Measurements from ENCODE around the gene CRYZL1. TPM values are rescaled to one million over a fixed set of nuclear protein-coding genes. Genes with fewer than 3 reads are reported as not detected.
A peak's percentile ranks its signal among the peaks of the same experiment; 100 is the strongest.

Gene CRYZL1
- polyA plus RNA-seq, 1 donor (not counting 4 experiments of a cell fraction or from before 2014, with no cell fraction given) = 48.9 TPM

- no peak for TF ChIP-seq EZH2 (IDR thresholded peaks at IDR 0.05; ENCODE audit: low read length)
- TF ChIP-seq CTCF (optimal IDR thresholded peaks at IDR 0.05 in 1 of 3, IDR thresholded peaks at IDR 0.05 in 1 of 3, conservative IDR thresholded peaks at IDR 0.05 in 1 of 3; ENCODE audit: extremely low read depth in 1 of 3, insufficient read depth in 2 of 3, low read length in 3 of 3) = no peak
- H3K9ac ChIP-seq (ENCODE audit: control insufficient read depth, extremely low read depth, insufficient read depth, low read length) = no peak overlapping the region
- H4K20me1 ChIP-seq (ENCODE audit: control insufficient read depth, extremely low read depth, insufficient read depth, low read length) = no peaks in the 10 kb centered on the region
- H3K27ac ChIP-seq (ENCODE audit: control insufficient read depth, insufficient read depth, low read length) = no peak overlapping the region
- H3K9me3 ChIP-seq (ENCODE audit: control insufficient read depth, low read depth, low read length) = no peaks in the 10 kb centered on the region
- H3K4me1 ChIP-seq (ENCODE audit: control insufficient read depth, extremely low read depth, insufficient read depth, low read length) = peaks cover 8% of the 10 kb centered on the region
- H3K4me2 ChIP-seq (ENCODE audit: control insufficient read depth, extremely low read depth, insufficient read depth, low read depth, low read length) = no peak overlapping the region
- DNase-seq (ENCODE audit: low read depth, low spot score) (no peak), FAIRE-seq (no peak)
- no peaks in the 10 kb centered on the region for H3K36me3 ChIP-seq (ENCODE audit: control insufficient read depth in 2 of 2, extremely low read depth in 1 of 2, insufficient read depth in 2 of 2, low read length in 2 of 2)
- no peaks in the 10 kb centered on the region for H3K27me3 ChIP-seq (ENCODE audit: control insufficient read depth, extremely low read depth, insufficient read depth, low read length)
- H3K9me1 ChIP-seq (ENCODE audit: control insufficient read depth, extremely low read depth, insufficient read depth, low read length) = no peaks in the 10 kb centered on the region
- peaks cover 82% of the 10 kb centered on the region for H3K79me2 ChIP-seq (ENCODE audit: control insufficient read depth, insufficient read depth, low read length)
- dilution Hi-C loops (cut with MboI; ENCODE audit: extremely low pct_ligation_motif_present, low sequenced_read_pairs) = no loop called here
- H3K4me3 ChIP-seq (ENCODE audit: control insufficient read depth in 2 of 3, extremely low read depth in 1 of 3, insufficient read depth in 2 of 3, low read depth in 1 of 3, low read length in 3 of 3) = no peak overlapping the region
- H2AFZ ChIP-seq (ENCODE audit: control insufficient read depth, low read length) = no peak overlapping the region
Observed at GRCh38 chr21:33673473-33673872, 31.9 kb upstream of the CRYZL1 start.

GRCh38 chr21:33670076-33670978 is 28.8 kb upstream of the CRYZL1 start:
- DNase-seq (ENCODE audit: low read depth, low spot score) = no peak
- no peak overlapping the region for H3K4me3 ChIP-seq (ENCODE audit: control insufficient read depth in 2 of 3, extremely low read depth in 1 of 3, insufficient read depth in 2 of 3, low read depth in 1 of 3, low read length in 3 of 3)
- H3K4me1 ChIP-seq (ENCODE audit: control insufficient read depth, extremely low read depth, insufficient read depth, low read length) = peaks cover 13% of the 10 kb centered on the region
- peak; percentile 39 for FAIRE-seq
- no peaks in the 10 kb centered on the region for H4K20me1 ChIP-seq (ENCODE audit: control insufficient read depth, extremely low read depth, insufficient read depth, low read length)
- H3K36me3 ChIP-seq (ENCODE audit: control insufficient read depth in 2 of 2, extremely low read depth in 1 of 2, insufficient read depth in 2 of 2, low read length in 2 of 2) = no peaks in the 10 kb centered on the region
- H3K4me2 ChIP-seq (ENCODE audit: control insufficient read depth, extremely low read depth, insufficient read depth, low read depth, low read length) = no peak overlapping the region
- dilution Hi-C loops (cut with MboI; ENCODE audit: extremely low pct_ligation_motif_present, low sequenced_read_pairs) = no loop called here
- no peak overlapping the region for H3K9ac ChIP-seq (ENCODE audit: control insufficient read depth, extremely low read depth, insufficient read depth, low read length)
- TF ChIP-seq CTCF (optimal IDR thresholded peaks at IDR 0.05 in 1 of 3, IDR thresholded peaks at IDR 0.05 in 1 of 3, conservative IDR thresholded peaks at IDR 0.05 in 1 of 3; ENCODE audit: extremely low read depth in 1 of 3, insufficient read depth in 2 of 3, low read length in 3 of 3) (no peak), EZH2 (IDR thresholded peaks at IDR 0.05; ENCODE audit: low read length) (no peak)
- H3K79me2 ChIP-seq (ENCODE audit: control insufficient read depth, insufficient read depth, low read length) = peaks cover 84% of the 10 kb centered on the region
- no peaks in the 10 kb centered on the region for H3K27me3 ChIP-seq (ENCODE audit: control insufficient read depth, extremely low read depth, insufficient read depth, low read length)
- H3K9me3 ChIP-seq (ENCODE audit: control insufficient read depth, low read depth, low read length) = no peaks in the 10 kb centered on the region
- peaks cover 2% of the 10 kb centered on the region for H3K9me1 ChIP-seq (ENCODE audit: control insufficient read depth, extremely low read depth, insufficient read depth, low read length)
- H3K27ac ChIP-seq (ENCODE audit: control insufficient read depth, insufficient read depth, low read length) = no peak overlapping the region
- H2AFZ ChIP-seq (ENCODE audit: control insufficient read depth, low read length) = no peak overlapping the region
